ENCODE data around the gene XKR8.

DNA sequence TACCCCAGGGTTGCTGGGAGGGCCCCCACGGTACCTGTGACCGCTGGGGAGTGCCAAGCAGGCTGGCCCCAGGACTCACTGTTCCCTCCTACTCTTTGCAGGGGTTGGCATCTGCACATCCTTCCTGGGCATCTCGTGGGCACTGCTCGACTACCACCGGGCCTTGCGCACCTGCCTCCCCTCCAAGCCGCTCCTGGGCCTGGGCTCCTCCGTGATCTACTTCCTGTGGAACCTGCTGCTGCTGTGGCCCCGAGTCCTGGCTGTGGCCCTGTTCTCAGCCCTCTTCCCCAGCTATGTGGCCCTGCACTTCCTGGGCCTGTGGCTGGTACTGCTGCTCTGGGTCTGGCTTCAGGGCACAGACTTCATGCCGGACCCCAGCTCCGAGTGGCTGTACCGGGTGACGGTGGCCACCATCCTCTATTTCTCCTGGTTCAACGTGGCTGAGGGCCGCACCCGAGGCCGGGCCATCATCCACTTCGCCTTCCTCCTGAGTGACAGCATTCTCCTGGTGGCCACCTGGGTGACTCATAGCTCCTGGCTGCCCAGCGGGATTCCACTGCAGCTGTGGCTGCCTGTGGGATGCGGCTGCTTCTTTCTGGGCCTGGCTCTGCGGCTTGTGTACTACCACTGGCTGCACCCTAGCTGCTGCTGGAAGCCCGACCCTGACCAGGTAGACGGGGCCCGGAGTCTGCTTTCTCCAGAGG lies 6.8 kb downstream of the XKR8 start:
- TF ChIP-seq, protein P1, sequence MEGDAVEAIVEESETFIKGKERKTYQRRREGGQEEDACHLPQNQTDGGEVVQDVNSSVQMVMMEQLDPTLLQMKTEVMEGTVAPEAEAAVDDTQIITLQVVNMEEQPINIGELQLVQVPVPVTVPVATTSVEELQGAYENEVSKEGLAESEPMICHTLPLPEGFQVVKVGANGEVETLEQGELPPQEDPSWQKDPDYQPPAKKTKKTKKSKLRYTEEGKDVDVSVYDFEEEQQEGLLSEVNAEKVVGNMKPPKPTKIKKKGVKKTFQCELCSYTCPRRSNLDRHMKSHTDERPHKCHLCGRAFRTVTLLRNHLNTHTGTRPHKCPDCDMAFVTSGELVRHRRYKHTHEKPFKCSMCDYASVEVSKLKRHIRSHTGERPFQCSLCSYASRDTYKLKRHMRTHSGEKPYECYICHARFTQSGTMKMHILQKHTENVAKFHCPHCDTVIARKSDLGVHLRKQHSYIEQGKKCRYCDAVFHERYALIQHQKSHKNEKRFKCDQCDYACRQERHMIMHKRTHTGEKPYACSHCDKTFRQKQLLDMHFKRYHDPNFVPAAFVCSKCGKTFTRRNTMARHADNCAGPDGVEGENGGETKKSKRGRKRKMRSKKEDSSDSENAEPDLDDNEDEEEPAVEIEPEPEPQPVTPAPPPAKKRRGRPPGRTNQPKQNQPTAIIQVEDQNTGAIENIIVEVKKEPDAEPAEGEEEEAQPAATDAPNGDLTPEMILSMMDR (conservative IDR thresholded peaks at IDR 0.05; ENCODE audit: low read depth, low read length), result no peak
- no peak for TF ChIP-seq POLR2A (IDR thresholded peaks at IDR 0.05; ENCODE audit: low read depth, low read length)

All from IMR-90 (cell line).